GM23338 (cell line): ENCODE measurements around the gene SYNE3. TPM values are rescaled to one million over a fixed set of nuclear protein-coding genes. Genes with fewer than 3 reads are reported as not detected.

Source experiments
- ATAC-seq: fragments of 200-7000 bp; cut with Tn5 transposase; 3 replicates; pipeline ENCODE4 v1.9.1; 2020
- DNase-seq: peaks from one replicate; pipeline ENCODE4 v3.0.0-alpha.2; 2015; ENCODE audit warnings: low spot score
- H2AFZ ChIP-seq: fragments of 200-600 bp; sonication (generic); 2 replicates; pipeline ENCODE4 v1.8.0; 2016; ENCODE audit warnings: antibody characterized with exemption, mild to moderate bottlenecking, moderate library complexity
- H3F3A ChIP-seq: fragments of 200-600 bp; sonication (generic); replicated peaks from 2 replicates; pipeline ENCODE4 v1.8.0; 2017; ENCODE audit warnings: antibody characterized with exemption, mixed run types, low read depth
- H3K27ac ChIP-seq: fragments of 200-600 bp; sonication (generic); 2 replicates; pipeline ENCODE4 v1.6.1; 2016; ENCODE audit warnings: low read depth
- H3K27me3 ChIP-seq: fragments of 200-600 bp; sonication (generic); 2 replicates; pipeline ENCODE4 v1.8.0; 2016; ENCODE audit warnings: mild to moderate bottlenecking, mixed run types, moderate library complexity; ENCODE audit not compliant: insufficient read depth
- H3K36me3 ChIP-seq: fragments of 200-600 bp; sonication (generic); 2 replicates; pipeline ENCODE4 v1.8.0; 2016; ENCODE audit warnings: mild to moderate bottlenecking; ENCODE audit not compliant: insufficient read depth
- H3K4me1 ChIP-seq: fragments of 200-600 bp; sonication (generic); 2 replicates; pipeline ENCODE4 v1.8.0; 2016; ENCODE audit warnings: mild to moderate bottlenecking, moderate library complexity; ENCODE audit not compliant: insufficient read depth
- H3K4me2 ChIP-seq: fragments of 200-600 bp; sonication (generic); 2 replicates; pipeline ENCODE4 v1.7.1; 2017; ENCODE audit warnings: mixed run types
- H3K4me3 ChIP-seq: fragments of 200-600 bp; sonication (generic); 2 replicates; pipeline ENCODE4 v1.6.1; 2016; ENCODE audit warnings: mixed run types
- H3K79me2 ChIP-seq: fragments of 200-600 bp; sonication (generic); replicated peaks from 2 replicates; pipeline ENCODE4 v1.8.0; 2017; ENCODE audit warnings: mild to moderate bottlenecking; ENCODE audit not compliant: insufficient read depth
- H3K9me2 ChIP-seq: fragments of 200-600 bp; sonication (generic); 2 replicates; pipeline ENCODE4 v1.8.0; 2017; ENCODE audit not compliant: insufficient read depth
- H4K20me1 ChIP-seq: fragments of 200-600 bp; sonication (generic); replicated peaks from 2 replicates; pipeline ENCODE4 v1.8.0; 2017; ENCODE audit warnings: mild to moderate bottlenecking; ENCODE audit not compliant: insufficient read depth
- H3K27ac Mint-ChIP-seq: 2 replicates; pipeline ENCODE4 v1.8.0; 2020; ENCODE audit warnings: inconsistent platforms, mild to moderate bottlenecking, moderate library complexity, mixed read lengths
- H3K27me3 Mint-ChIP-seq: 3 replicates; pipeline ENCODE4 v1.8.0; 2022; ENCODE audit warnings: low read depth, mild to moderate bottlenecking, moderate library complexity, mixed read lengths, inconsistent platforms; ENCODE audit not compliant: insufficient read depth, poor library complexity
- H3K36me3 Mint-ChIP-seq: 3 replicates; pipeline ENCODE4 v1.8.0; 2021; ENCODE audit warnings: low read depth, mild to moderate bottlenecking, inconsistent platforms, moderate library complexity, mixed read lengths
- H3K4me1 Mint-ChIP-seq: 3 replicates; pipeline ENCODE4 v1.8.0; 2020; ENCODE audit warnings: mild to moderate bottlenecking, inconsistent platforms, mixed read lengths
- H3K4me3 Mint-ChIP-seq: 3 replicates; pipeline ENCODE4 v1.8.0; 2021; ENCODE audit warnings: moderate library complexity, mild to moderate bottlenecking, inconsistent platforms, mixed read lengths
- H3K9me3 Mint-ChIP-seq: 3 replicates; pipeline ENCODE4 v1.8.0; 2020; ENCODE audit warnings: moderate library complexity, mild to moderate bottlenecking, inconsistent platforms, mixed read lengths
- ETS1 ChIP-seq: IDR thresholded peaks from 2 replicates; pipeline ENCODE4 v1.6.1; 2016; ENCODE audit warnings: antibody characterized with exemption
- JUNB ChIP-seq: IDR thresholded peaks from one replicate; pipeline ENCODE4 v1.6.1; 2016; ENCODE audit warnings: antibody characterized with exemption; ENCODE audit not compliant: unreplicated experiment
- POLR2AphosphoS5 ChIP-seq: IDR thresholded peaks from 2 replicates; pipeline ENCODE4 v1.6.1; 2016; ENCODE audit warnings: antibody characterized with exemption, low read depth
- REST ChIP-seq: IDR thresholded peaks from one replicate; pipeline ENCODE4 v1.6.1; 2018; ENCODE audit warnings: antibody characterized with exemption; ENCODE audit not compliant: unreplicated experiment
- STAT1 ChIP-seq: IDR thresholded peaks from one replicate; pipeline ENCODE4 v1.6.1; 2016; ENCODE audit warnings: antibody characterized with exemption; ENCODE audit not compliant: unreplicated experiment
- ZNF114 ChIP-seq: fragments of 250-450 bp; sonication (Bioruptor Pico); IDR thresholded peaks from 2 replicates; pipeline ENCODE4 v1.5.0; 2020; ENCODE audit warnings: mild to moderate bottlenecking, moderate library complexity
- ZNF331 ChIP-seq: fragments of 250-450 bp; sonication (Bioruptor Pico); IDR thresholded peaks from 2 replicates; pipeline ENCODE4 v1.5.0; 2020; ENCODE audit warnings: low read depth, mild to moderate bottlenecking, moderate library complexity
- ZNF462 ChIP-seq: fragments of 250-450 bp; sonication (Bioruptor Pico); IDR thresholded peaks from 2 replicates; pipeline ENCODE4 v1.5.0; 2020; ENCODE audit warnings: mild to moderate bottlenecking, moderate library complexity
- polyA plus RNA-seq: library from polyadenylated mRNA; unstranded; fragments of >200 nt; fragmentation: Nextera tagmentation; extraction: Ambion mirVana; gene quantifications from 2 replicates; pipeline ENCODE4 v1.2.1, GENCODE V29; 2016
- total RNA-seq: library from RNA; depleted of rRNA; stranded (reverse); fragments of >200 nt; shearing (Covaris generic); gene quantifications from 2 replicates; pipeline ENCODE4 v1.2.3, GENCODE V29; 2014

SYNE3 gene
- total and polyA plus RNA-seq, 2 experiments from 2014 or later = 0.02 to 0.03 TPM

- no peak overlapping the region for H3K27ac Mint-ChIP-seq
- Histone ChIP-seq H3K4me1 (no peaks in the 10 kb centered on the region), H3K4me3 (no peak overlapping the region), H4K20me1 (no peaks in the 10 kb centered on the region), H3K27ac (no peak overlapping the region), H3F3A (no peaks in the 10 kb centered on the region), H3K9me2 (no peaks in the 10 kb centered on the region), H2AFZ (no peak overlapping the region), H3K36me3 (no peaks in the 10 kb centered on the region), H3K4me2 (no peak overlapping the region), H3K27me3 (no peaks in the 10 kb centered on the region), H3K79me2 (no peaks in the 10 kb centered on the region)
- H3K36me3 Mint-ChIP-seq = no peaks in the 10 kb centered on the region
- TF ChIP-seq ETS1 = no peak
- no peaks in the 10 kb centered on the region for H3K9me3 Mint-ChIP-seq
- H3K27me3 Mint-ChIP-seq = peaks cover 4% of the 10 kb centered on the region
- DNase-seq (no peak), ATAC-seq (no peak)
- no peaks in the 10 kb centered on the region for H3K4me1 Mint-ChIP-seq
- H3K4me3 Mint-ChIP-seq = no peak overlapping the region
Measured at GRCh38 chr14:95508377-95508776, 8.1 kb downstream of the SYNE3 start.

GRCh38 chr14:95507701-95508103 lies 8.7 kb downstream of the SYNE3 start:
- no peak overlapping the region for H2AFZ ChIP-seq
- no peak overlapping the region for H3K4me3 ChIP-seq
- H3K79me2 ChIP-seq = no peaks in the 10 kb centered on the region
- Mint-ChIP-seq H3K4me3 (no peak overlapping the region), H3K27ac (no peak overlapping the region), H3K9me3 (no peaks in the 10 kb centered on the region), H3K4me1 (no peaks in the 10 kb centered on the region), H3K27me3 (peaks cover 4% of the 10 kb centered on the region), H3K36me3 (no peaks in the 10 kb centered on the region)
- ATAC-seq = no peak
- H3K4me1 ChIP-seq = no peaks in the 10 kb centered on the region
- H3F3A ChIP-seq = no peaks in the 10 kb centered on the region
- no peaks in the 10 kb centered on the region for H4K20me1 ChIP-seq
- H3K27ac ChIP-seq = no peak overlapping the region
- H3K9me2 ChIP-seq = no peaks in the 10 kb centered on the region
- DNase-seq = no peak
- no peak overlapping the region for H3K4me2 ChIP-seq
- no peaks in the 10 kb centered on the region for H3K27me3 ChIP-seq
- H3K36me3 ChIP-seq = no peaks in the 10 kb centered on the region
- TF ChIP-seq ETS1 (no peak), REST (no peak), ZNF462 (no peak), POLR2AphosphoS5 (no peak), STAT1 (no peak), JUNB (no peak), ZNF114 (no peak), ZNF331 (CRISPR knock-in tag) (no peak)
